Measurements from ENCODE around the gene VWA5B2.
A peak's percentile ranks its signal among the peaks of the same experiment; 100 is the strongest.

VWA5B2 gene

GRCh38 chr3:184227481-184227935 is 1.9 kb upstream of the VWA5B2 start:
- peak in 1 of 2 experiments; percentile 41 for DNase-seq

- no peak for DNase-seq
Measured at GRCh38 chr3:184228376-184229137, 828 bp upstream of the VWA5B2 start.

GRCh38 chr3:184230081-184230602 is 757 bp downstream of the VWA5B2 start:
- DNase-seq: no peak

- DNase-seq: no peak
Measured at GRCh38 chr3:184230603-184231528, 1.5 kb downstream of the VWA5B2 start.

GRCh38 chr3:184231671-184232070 is 2.3 kb downstream of the VWA5B2 start:
- DNase-seq: no peak

GRCh38 chr3:184233127-184233843 is 3.9 kb downstream of the VWA5B2 start:
- no peak for DNase-seq

- peak in 1 of 2 experiments; percentile 33 for DNase-seq
Measured at GRCh38 chr3:184234224-184234623, 4.8 kb downstream of the VWA5B2 start.

GRCh38 chr3:184234671-184235380 is 5.4 kb downstream of the VWA5B2 start:
- DNase-seq: no peak

GRCh38 chr3:184235381-184236032 is 6.1 kb downstream of the VWA5B2 start:
- peak in 1 of 2 experiments; percentile 60 for DNase-seq

- DNase-seq: no peak
Measured at GRCh38 chr3:184236033-184236410, 6.6 kb downstream of the VWA5B2 start.

GRCh38 chr3:184236636-184237035 is 7.3 kb downstream of the VWA5B2 start:
- no peak for DNase-seq

GRCh38 chr3:184237211-184237610 is 7.8 kb downstream of the VWA5B2 start:
- no peak for DNase-seq

GRCh38 chr3:184237807-184238206 is 8.4 kb downstream of the VWA5B2 start:
- DNase-seq: peak; percentile 65 to 77

- DNase-seq: peak; percentile 65 to 77
Measured at GRCh38 chr3:184238246-184238818, 8.9 kb downstream of the VWA5B2 start.

GRCh38 chr3:184239221-184239620 is 9.8 kb downstream of the VWA5B2 start:
- no peak for DNase-seq

- DNase-seq: no peak
Measured at GRCh38 chr3:184239708-184240107, 10.3 kb downstream of the VWA5B2 start.

- DNase-seq: no peak
Measured at GRCh38 chr3:184240384-184241140, 11.2 kb downstream of the VWA5B2 start.

- no peak for DNase-seq
Measured at GRCh38 chr3:184241141-184241446, 11.7 kb downstream of the VWA5B2 start.

GRCh38 chr3:184241447-184242296 is 12.3 kb downstream of the VWA5B2 start:
- DNase-seq: no peak

- DNase-seq: no peak
Measured at GRCh38 chr3:184242297-184242685, 12.9 kb downstream of the VWA5B2 start.
